Stimulated activated CD8-positive, alpha-beta memory T cell treated with anti-CD3 and anti-CD28 coated beads, Interleukin-7, amount 100 ng/mL, for 24 hours (primary cell): ENCODE data around the gene DSCAML1.
A peak's percentile ranks its signal among the peaks of the same experiment; 100 is the strongest.

Experiments used
- DNase-seq: peaks from one replicate; pipeline ENCODE4 v3.0.0-alpha.2; 2020; ENCODE audit warnings: low read depth

DSCAML1 gene

DNA sequence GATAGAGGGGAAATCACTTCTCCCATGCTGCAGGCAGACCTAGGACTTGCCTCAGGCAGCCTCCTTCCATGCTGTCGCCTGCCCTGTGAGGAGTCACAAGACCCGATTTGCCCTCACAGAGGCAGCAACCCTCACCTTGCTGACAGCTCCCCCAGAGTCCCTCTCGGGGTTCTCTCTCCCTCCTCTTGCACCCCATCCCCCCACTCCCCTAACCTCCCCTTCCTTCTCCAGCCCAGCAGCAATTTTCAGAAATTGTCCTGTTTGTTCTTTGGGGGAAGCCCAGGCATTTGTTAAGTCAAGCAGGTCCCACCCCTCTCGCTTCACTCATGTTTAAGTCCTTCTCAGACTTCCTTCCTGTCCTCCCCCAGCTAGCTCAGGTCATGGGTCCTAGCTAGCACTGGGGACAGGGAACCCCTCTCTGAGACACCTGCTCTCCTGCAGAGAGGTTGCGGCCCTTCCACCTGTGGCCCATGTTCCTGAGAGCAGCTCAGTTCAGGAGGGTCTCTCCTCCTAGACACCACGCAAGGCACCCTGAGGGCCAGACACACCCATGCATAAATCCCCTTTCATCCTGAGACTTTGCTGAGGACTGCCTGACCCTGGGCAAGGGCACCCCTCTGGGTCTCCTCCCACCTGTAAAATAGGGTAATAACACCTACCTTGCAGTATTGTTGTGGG lies 33.8 kb upstream of the DSCAML1 start:
- no peak for DNase-seq

DNA sequence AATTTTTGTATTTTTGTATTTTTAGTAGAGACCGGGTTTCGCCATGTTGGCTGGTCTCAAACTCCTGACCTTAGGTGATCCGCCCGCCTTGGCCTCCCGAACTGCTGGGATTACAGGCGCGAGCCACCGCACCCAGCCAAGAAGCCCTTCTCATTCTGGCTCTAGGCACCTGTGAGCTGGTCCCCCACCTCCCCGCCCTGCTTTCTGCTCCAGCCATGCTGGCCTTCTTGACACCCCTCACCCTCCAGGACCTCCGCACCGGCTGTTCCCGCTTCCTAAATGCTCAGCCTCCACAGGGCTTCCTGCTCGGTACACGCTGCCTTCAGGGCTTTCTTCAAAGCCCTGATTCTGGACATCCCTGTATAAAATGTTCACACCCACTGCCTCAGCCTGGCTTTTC lies 33.1 kb upstream of the DSCAML1 start:
- no peak for DNase-seq

DNA sequence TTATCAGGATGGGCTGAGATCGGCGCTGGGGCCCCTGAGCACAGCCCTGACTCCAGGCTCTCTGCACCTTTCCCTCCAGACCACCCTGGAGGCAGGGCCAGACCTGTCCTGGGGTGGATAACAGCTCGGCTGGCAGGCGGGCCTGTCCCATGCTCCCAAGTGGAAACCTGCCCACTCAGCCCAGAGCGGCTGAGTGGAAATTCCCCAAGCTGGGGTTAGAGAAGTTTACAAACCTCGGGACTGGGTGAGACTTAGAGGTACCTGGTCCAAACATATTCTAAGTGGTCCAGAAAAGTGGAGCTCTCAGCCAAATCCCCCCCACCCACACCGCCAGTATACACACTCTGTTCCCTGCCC lies 32.3 kb upstream of the DSCAML1 start:
- DNase-seq, result no peak

DNA sequence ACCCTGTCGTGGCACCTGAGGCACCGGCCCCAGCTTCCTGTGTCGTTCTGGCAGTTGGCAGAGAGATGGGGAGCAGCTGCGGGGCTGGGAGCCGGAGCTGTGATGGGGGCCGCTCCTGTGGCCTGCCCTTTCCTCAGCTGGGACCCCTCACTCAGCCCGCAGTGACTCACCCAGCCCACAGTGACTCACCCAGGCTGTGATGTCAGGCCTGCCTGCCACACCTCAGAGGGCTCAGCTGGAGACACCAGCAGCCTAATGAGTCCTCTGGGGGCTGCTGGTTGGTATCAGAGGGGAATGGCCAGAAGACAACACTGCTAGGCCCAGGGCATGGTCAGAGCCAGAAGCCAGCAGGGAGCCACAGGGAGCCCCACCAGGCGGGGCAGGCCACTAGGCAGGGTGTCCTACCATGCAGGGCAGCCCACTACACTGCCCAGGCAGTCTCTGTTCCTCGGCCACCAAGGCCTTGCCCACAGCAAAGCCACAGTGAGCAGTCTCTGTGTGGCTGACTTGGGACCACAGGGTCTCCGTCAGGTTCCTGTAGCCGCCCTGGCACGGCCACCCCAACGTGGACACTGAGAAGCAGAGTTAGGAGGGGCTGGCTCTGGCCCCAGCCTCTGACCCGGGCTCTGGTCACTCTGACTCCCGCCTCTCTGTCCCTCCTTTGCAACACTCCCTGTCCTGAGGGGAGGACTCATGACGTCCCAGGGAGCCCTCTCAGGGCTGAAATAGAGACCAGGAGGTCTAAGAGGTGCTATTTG lies 31.8 kb upstream of the DSCAML1 start:
- peak; percentile 78 for DNase-seq

DNA sequence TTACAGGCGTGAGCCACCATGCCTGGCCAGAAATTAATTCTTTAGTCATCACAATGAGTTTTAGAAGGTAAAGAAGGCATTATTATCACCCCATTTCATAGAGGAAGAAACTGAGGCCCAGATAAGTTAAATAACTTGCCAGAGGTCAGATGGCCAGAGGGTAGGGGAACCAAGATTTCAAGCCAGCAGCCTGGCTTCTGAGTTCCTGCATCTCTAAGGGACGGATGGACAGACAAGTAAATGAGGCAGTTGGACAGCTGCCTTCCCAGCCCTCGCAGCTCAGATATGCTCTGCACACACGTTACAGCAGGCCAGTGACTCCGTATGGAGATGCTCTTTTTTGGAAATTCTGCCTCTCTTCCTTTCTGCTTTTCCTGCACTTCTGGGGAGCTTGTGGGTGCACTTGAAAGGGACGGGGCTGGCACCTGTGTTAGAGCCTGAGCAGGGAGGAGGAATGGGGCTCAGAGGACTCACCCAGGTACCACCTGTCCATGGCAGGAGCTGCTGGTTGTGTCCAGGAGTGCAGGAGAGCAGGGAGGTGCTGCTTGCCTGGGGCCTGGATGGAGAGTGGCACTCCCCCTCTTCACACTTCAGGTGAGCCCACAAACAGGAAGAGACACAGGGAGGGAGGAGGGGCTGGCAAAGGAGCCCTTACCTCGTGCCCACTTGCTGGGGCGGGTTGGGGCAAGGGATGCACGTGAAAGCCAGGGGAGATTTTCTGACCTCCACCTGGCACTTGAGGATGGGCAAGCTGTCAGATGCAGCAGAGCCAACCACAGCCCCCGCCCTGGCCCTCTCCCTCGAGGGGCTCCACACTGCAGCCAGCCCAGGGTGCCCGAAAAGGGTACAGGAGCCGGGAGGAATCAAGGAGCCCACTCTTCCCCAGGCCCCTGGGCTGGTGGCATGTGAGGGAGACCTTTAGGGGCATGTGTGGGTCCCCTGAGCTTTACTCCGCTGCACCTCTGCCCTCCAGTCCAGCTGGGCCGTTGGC lies 30.8 kb upstream of the DSCAML1 start:
- no peak for DNase-seq

DNA sequence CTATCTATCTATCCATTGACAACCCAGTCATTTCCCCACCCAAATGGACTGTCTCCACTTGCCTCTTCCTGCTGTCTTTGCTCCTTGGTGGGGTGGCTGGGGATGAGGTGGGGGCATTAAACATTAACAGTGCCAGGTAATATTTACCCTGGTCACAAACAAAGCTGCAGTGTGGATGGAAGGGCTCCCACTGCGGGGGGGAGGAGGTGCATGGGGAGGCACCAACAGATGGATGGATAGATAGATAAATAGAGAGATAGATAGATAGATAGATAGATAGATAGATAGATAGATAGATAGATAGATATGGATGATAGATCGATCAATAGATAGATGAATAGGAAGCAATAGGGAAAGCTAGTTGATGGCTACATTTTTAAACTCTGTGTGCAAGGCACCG lies 29.8 kb upstream of the DSCAML1 start:
- DNase-seq, result no peak

DNA sequence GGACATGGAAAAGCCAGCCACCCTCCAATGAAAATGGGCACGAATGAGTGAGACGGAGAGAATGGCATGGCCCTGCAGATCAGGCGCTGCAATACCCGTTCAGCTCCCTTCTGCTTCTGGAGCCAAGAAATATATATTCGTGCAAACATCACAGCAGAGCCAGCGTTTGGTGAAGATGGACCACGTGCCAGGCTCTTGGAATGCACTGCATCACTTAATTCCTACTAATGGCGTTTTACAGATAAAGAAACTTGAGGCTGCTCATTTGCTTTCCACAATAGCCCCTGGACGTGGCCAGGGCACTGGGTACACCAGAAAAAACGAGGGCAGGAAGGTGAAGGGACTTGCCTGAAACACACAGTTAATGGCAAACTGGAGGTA lies 29.2 kb upstream of the DSCAML1 start:
- DNase-seq, result no peak

DNA sequence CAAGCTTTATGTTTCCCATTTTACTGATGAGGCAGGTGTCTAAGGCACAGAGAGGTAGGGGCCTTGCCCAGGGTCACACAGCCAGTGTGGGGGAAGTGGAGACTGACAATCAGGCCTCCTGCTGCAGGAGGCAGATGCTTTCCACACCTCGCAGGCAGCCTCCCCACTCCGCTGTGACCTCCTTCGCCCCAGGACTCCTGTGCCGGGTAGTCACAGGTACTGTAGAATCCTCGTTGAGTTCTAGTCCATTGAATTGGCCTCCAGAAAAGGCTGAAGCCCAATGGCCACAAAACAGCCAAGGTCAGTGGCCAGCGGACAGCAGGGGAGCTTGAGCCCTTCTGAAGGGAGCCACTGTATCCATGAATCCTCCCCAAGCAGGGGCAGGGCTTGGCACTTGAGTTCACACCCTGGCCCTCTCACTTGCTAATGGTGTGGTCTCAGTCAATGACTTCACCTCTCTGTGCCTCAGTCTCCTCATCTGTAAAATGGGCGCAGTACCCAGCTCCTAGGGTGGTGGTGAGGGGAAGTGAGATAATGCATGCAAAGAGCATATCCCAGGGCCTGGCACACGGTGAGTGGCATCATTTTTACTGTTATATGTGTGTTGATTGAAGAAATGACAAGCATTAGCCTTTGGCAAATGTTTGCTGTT lies 28.6 kb upstream of the DSCAML1 start:
- no peak for DNase-seq

DNA sequence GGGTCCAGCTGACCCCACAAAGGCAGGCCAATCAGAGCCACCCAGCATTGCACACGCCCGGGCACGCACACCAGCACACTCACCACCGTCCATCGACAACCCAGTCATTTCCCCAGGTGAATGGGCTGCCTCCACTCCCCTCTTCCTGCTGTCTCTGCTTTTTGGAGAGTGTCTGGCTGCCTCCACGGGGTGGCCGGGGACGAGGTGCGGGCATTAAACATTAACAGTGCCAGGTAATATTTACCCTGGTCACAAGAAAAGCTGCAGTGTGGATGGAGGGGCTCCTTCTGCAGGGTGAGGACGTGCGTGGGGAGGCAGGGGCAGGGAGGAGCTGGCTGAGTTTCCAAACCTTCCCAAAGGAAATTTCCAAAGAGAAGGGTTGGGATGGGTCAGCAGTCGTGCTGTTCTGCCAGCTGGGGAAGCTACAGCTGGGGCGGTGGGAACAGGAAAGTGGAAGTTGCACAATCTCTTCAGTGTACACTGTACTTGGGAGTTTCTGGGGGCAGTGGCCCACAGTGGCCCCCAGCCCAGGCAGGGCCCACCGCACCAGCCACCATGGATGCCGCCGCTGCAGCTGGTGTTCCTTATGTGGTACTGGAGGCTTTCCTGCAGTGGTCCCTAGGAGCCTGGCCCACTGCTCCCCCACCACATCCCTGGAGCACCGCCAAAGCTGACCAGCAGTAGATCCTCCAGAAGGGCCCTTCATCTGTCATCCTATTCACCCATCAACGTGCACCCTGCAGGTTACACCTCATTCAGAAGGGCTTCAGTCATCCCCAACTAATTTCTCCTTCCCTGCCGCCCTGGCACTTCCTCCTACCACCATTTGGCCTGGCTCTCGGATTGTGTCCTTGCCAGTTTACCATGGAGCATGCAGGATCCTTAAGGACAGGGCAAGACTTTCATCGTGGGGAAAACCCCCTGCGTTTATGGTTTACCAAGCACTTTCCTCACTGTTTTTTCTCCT lies 27.8 kb upstream of the DSCAML1 start, which contains the start of gene FXYD2:
FXYD2 (minus strand) TSS at position 174 of the 967 bp plus-strand sequence; CDS start at position 108, 66 bp downstream.
- DNase-seq, result no peak

DNA sequence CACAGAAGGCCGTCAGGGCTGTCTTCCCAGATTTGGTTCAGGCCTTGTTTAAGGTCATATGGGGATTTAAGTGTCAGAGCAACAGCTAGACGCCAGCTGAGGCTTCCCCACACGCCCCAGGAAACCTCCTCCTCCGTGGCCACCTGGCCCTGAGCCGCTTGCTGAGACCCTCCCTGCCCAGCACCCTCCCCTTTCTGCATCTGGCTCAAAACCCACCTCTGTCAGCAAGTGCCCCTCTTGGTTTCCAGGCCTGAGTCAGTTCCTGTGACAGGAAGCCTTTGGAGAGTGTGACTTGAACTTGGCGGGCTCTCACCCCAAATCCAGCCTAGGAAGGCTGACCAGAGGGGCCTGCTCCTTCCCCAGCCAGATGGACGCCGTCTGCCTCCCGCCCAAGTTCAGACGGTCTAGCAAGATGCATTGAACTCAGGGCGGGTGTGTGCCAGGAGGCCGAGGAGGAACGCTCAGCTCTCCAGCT lies 27.0 kb upstream of the DSCAML1 start:
- DNase-seq, result no peak

DNA sequence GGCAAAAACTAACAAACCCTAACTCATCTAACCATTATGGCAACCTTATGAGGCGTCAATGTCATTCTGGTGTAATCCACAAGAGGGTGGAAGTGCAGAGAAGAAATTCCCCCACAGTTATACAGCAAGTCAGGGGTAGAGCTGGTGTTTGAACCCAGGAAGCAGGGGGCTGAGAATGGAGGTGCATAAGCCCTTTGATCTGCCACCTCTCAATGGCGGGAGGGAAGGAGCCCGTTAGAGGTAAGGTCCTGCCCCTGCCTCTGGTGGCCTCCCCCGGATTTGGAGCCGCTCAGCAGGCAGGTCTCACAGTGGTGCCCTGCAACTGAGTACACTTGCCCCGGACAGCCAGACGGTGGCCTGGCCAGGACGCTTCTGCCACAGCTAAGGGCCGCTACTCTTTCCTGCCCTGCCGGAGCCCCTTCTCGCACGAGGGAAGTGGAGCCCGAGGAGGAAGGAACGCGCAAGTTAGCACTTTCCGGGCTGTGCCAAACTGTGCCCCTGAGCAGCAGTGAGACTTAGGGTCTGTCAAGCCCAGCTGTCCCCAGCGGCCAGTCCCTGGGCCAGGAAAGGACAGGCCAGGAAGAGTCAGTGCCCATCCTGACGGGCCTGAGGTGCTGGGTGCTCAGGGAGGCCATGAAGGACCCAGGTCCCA lies 26.4 kb upstream of the DSCAML1 start:
- DNase-seq, result no peak

DNA sequence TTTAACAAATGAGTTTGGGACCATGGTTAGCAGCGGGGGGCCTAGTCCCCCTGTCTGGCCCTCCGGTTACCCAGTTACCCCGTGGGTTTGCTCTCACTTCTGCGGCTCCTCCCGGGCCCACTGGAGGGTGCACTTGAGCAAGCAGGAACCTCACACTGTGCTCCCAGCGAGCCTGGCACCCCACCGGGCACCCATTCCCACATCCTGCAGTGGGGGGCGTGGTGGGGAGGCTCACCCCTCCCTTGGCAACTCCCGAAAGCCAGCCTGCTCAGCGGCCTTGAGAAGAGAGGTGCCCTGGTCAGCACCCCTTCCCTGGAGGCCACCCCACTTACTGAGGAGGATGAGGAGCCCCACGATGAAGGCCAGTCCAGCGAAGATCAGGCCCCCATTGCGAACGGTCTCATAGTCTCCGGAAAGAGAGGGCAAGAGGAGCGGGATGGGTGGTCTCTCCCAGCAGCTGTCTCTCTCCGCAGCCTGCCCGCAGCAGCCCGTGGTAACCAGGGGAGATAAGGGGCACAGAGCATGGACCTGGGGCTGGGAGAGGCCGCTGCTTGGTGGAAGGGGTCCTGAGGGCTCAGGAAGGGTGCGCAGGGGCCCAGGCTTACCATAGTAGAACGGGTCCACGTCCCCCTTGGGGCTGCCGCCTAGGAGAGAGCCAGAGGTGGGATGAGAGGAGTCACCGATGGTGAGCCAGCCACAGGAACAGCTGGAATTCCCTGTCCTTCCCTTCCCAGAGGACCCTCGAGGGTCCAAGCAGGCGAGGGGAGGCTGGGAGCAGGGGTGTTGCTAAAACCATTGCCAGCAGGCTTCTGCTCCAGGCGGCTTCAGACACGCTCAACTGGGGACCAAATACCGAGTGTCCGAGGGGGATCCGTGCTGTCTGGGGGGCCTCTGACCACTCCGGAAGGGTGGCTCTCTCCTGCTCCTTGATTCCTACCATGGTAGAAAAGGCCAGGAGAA lies 25.3 kb upstream of the DSCAML1 start:
- DNase-seq, result no peak

DNA sequence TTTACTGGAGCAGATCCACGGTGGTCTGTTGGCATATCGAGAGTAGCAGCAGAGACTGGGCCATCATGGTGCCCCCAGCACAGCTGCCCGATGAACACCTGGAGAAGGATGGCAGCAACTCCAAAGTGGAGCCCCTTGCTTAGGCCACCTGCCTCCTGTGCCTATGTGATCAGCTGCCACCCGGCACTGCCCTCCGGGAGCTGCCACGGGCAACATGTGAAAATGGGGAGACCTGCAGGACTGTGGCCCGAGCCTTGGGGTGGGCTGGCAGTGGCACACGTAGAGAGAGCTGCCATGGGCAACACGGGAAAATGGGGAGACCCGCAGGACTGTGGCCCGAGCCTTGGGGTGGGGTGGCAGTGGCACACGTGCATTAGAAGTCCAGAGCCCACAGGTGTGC lies 24.4 kb upstream of the DSCAML1 start:
- no peak for DNase-seq

DNA sequence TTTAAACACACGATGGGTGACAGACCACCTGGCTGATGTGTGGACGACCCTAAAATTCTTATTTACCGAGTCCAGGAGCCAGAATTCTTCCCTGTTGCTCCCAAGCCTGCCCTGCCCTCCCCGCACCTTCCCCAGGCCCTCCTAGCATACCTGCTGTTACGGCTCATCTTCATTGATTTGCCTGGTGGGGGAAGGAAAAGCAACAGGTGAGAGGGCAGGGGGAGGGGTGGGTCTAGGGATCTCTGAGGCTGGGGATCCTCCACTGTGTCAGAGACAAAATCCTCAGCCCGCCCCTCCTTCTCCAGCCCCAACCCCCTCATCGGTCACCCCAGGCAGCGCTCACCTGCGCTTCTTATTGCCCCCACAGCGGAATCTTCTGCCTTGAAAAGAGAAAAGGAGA lies 23.5 kb upstream of the DSCAML1 start:
- no peak for DNase-seq

DNA sequence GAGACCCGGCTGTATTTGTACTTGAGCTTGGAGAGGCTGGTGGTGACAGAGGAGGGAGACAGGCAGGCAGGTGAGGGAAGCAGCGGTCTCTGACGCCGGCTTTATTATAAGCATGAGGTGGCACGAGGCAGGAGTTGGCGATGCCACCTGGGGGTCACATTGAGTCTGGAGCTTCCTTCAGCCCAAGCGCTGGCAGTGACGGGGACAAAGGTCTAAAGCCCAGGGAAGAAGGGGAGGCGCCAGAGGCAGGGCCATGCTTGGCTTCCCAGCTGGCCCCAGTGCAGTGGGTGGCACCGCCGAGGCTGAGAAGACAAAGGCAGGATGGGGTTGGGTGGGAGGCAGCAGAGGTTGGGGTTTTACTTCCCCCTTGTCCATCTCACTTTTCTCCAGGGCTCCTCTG lies 23.1 kb upstream of the DSCAML1 start:
- no peak for DNase-seq

DNA sequence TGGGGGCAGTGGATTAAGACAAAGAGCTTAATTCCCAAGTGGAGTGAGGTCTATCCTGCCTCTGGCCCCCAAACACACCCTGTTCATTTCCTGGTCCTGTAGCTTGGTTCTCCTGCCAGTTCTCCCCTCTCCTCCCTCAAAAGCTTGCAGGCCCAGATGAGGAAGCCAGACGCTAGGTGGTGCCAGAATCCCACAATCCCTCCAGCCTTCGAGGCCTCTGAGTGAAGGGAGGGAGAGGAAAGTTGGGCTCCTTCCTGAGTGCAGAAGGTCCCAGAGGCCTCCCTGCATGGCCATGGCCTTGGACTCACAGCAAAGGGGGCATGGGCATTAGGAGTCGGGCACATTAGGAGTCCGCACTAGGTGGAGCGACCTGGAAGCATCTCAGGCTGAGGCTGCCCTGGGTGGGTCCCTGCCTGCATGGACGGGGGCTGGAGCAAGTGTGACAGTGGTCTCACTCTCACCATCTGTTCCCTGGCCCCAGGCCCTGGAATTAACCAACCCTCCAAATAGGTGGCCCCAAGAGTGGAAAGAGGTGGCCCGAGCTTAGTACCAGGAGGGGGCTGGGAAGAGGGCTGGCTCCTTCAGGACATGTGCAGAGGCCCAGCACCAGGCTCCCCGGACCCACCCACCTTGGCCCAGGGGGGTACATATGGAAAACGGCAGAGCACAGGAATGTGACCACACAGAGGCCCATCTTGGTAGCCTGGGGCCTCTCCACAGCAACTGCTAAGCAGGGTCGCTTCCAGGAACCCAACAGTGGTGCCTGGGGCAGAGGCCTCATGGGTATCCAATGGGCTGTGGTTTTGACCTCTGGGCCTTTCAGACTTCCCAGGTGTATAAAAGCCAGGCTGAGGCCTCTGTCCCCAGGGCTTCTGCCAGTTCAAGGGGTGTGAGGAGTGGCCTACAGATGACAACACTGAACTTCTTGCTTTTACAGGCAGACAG lies 22.4 kb upstream of the DSCAML1 start:
- DNase-seq, result no peak

DNA sequence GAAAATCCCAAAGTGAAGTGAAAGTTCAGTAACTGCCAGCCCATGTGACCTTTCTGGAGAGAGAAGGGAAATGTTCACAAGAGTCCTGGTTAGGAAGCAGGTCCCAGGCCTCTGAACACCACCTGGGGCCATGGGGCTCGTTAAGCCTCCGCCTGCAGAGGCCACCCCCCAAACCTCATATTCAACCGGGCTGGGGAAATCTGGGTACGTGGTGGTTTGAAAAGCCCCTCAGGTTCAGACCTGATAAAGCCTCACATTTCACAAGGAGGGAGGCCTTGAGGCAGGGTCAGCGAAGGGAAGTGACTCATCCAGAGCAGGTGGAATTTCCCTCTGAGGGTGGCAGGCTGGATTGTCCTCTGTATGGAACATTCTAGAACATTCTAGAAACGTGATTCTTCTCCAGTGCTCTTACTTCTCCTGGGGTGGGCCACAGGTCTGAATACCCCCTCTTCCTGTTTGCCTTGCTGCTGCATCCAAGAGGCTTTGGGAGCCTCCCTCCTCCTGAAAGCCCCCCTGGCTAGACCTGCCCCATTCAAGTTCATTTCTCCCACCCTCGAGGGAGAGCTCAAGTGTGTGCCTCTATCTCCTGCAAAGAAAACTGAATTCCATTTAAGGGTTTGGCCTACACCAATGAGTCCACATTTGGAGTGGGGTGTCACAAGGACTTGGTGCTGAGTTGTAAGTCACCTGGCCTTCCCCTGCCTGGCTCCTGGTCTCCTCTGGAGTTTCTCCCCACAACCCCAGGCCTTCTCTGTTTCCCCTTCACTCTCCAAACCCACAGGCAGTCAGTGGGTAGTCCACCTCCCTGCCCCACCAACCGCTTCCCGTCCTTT lies 21.2 kb upstream of the DSCAML1 start:
- DNase-seq, result no peak
